A172 (cell line): ENCODE results near the gene CTTN. TPM values are rescaled to one million over a fixed set of nuclear protein-coding genes. Genes with fewer than 3 reads are reported as not detected.
"Not testable (repeated sequence)": the region's sequence is repeated elsewhere in the genome, so short reads cannot be mapped to it uniquely, and the experiment has no call there.

Experiments
- DNase-seq: peaks from one replicate; pipeline ENCODE4 v3.0.0-alpha.2; 2015; ENCODE audit warnings: low spot score
- total RNA-seq: library from RNA; depleted of rRNA; stranded (reverse); fragments of >200 nt; shearing (Covaris generic); gene quantifications from 2 replicates; pipeline ENCODE4 v1.2.3, GENCODE V29; 2014

Gene CTTN
- total RNA-seq, 1 experiment from 2014 or later: 286 TPM

DNA sequence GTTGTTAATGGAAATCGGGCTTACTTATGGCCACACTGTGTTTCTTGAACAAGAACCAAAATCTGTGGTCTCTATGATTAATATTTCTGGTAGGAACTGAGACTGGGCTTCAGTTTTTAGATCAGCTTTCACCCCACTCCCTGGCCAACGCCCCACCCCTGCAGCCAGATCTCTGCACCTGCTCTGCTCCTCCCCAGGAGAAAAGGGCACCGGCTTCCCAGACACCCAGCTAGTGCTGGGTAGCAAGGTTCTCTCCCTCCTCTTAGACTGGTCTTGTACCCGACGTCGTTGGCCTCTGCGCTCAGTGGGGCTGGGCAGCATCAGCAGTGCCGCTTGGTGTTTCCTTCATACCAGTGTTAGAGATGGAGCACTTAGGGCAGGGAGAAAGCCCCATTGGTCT lies 17.0 kb upstream of the CTTN start:
- DNase-seq: no peak

DNA sequence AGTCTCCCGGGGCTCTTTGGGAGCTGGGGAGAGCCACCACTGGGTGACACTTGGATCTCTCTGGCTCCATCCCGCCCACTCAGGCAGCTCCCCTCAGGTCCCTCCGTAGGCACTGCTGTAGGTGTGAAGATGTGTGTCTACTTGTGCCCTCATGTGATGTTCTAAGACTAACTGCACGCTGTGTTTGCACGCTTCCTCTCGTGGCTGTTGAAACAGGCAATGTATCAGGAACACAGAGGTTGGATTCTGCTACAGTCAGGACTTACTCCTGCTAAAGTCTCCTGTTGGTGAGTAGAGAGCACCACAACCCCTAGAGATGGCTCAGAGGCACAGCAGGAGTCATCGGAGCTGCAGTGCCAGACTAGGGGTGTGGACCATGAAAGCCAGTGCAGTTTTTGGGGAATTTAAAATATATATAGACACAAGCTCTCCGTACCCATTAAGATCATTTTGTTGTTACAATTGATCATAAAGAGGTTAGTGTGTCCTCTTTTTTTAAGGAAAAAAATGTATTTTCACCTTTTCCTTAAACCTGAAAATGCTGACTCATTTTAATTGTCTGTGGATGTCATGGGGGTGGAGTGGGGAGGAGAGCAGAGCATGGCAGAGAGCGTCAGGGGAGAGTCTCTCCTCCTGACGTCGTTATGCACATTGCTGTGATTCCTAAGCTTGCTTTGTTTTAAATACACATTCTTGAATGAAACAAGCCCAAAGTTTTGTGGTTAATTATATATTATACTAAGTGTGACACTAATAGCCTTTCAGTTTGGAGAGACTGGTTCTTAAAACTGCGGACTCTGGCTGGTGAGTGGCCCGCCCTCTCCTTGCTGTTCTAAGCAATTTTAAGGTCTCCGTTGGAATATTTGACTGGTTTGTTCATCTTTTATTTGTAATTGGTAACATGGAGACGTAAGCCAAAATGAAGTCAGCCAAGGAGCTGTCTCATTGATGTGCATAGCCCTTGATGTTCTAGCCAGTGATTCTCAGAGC lies 16.2 kb upstream of the CTTN start:
- DNase-seq: peak; percentile 85

DNA sequence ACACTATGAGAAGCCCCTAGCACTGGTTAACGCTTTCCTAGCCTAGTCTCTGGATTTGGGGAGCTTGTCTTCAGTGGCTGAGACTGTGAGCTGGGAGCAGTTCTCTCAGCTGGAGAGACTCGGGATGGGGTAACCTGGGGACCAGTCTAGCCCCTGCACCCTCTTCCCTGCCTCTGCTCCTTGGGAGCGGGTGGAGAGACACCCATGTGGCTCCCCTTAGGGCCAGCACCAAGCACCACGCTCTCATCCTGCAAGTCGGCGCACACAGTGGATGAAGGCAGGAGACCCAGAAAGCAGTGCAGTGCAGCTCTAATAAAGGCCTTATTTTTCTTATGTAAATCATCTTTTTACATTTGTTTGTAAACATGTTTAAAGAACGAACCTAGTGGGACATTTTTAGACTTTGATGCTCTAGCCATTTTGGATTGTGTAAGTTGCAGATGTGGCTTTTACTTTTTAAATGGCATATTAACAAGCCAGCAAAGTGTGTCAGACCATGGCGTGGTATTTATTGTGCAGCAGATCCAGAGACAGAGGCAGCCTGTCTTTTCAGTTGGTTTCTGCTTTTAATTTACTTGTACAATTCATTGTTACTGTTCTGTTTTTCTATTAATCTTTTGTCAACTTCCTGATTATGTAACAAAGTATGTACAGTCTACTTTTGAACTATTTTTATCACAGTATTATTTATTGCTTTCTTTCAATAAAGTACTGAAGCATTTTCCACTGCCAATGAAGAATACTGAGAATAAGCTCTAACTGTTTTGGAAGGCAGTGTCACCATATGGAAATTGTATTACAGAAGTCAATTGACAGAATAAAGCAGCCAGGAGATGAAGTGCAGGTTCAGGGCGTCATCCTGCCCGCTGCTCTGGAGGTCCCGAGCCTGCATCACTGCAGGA lies 14.4 kb upstream of the CTTN start:
- DNase-seq: no peak

DNA sequence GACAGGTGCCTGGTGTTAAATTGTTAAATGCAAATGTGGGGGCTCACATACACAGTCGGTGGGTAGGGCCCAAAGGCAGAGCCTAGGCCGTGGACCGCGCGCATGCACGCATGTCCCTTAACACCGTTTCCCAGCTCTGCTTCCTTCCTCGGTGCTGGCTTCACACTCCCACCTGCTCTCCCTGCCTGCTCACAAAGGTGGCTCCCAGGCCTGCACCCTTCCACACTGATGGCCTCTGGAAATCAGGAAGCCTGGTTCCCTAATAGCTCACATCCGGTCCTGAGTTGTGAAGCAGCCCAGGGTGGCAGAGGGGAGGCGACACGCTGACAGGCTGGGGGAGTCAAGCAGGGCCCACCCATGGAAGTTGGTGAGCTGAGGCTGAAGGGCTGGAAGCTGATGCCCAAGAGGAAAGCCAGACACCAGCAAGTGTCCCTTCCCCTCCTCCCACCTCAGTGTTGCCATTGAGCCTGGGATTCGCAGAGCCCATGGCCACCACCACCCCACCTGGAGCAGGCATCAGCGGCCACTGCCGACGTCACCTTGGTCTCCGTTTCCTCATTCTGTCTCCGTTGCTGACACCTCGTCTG lies 13.7 kb upstream of the CTTN start:
- DNase-seq: no peak

DNA sequence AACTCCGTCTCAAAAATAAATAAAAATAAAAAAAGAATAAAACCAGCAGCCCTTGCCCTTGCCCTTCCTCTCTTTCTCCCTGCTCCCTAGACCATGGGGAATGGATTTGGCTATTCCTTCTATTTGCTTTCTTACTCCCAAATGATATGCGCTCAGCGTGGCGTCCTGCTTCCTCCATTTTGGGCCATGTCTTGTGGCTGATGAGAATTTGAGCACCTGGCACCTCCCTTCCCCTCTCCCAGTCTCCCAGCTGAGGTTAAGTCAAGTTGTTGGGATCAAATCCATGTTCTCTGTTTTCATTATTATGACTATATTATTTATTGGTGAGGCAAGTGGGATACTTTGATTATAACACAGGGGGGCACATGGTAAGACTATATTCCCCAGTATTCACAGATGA lies 10.8 kb upstream of the CTTN start:
- DNase-seq: no peak

DNA sequence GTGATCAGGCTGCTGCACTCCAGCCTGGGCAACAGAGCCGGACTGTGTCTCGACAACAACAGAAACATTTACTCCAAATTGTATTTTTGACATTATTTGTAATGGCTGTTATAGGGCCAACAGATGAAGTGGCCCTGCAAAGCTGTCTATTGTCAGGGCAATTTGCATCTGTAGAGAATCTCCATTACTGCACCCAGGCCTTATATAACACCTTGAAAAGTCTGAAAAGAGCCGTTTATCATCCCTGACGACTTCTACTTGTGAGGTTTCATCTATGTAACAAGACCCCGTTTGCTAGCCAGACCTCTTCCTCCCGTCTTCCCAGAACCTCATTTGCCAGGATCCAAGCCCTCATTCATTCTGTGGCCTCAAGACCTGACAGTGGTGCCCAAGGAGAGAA lies 9.1 kb upstream of the CTTN start:
- no peak for DNase-seq

DNA sequence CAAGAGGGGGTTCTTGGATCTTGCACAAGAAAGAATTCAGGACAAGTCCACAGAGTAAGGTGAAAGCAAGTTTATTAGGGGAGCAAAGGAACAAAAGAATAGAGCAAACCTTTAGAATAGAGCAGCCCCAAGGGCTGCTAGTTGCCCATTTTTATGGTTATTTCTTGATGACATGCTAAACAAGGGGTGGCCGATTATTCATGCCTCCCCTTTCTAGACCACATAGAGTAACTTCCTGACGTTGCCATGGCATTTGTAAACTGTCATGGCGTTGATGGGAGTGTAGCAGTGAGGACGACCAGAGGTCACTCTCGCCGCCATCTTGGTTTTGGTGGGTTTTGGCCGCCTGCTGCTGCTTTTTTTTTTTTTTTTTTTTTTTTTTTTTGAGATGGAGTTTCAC lies 7.4 kb upstream of the CTTN start:
- DNase-seq: not testable (repeated sequence)

DNA sequence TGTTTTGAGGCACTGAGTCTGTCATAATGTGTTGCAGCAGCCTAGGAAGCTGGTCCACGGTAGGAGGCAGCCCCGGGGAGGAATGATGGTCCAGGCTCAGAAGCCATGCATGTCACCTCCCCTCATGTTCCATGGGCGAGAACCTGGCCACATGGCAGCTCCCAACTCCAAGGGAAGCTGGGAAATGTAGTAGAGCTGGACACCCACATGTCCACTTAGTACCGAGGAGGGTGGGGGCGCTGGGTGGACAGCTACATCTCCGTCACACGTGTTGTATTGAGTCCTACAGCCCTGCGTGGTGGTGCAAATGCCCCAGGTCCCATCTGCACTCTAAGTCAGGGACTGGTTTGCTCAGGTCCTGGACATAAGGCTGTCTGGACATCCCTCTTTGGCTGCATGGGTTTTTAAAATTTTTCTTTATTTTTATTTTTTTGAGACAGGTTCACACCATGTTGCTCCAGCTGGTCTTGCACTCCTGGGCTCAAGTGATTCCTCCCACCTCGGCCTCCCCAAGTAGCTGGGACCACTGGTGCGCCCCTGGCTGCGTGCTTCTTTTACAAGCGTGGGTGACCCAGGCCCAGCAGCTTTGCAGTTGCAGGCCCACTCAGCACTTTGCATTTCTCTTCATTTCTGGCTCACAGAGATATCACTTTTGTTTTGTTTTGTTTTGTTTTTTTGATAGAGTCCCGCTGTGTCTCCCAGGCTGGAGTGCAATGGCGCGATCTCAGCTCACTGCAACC lies 3.9 kb upstream of the CTTN start:
- DNase-seq: no peak

DNA sequence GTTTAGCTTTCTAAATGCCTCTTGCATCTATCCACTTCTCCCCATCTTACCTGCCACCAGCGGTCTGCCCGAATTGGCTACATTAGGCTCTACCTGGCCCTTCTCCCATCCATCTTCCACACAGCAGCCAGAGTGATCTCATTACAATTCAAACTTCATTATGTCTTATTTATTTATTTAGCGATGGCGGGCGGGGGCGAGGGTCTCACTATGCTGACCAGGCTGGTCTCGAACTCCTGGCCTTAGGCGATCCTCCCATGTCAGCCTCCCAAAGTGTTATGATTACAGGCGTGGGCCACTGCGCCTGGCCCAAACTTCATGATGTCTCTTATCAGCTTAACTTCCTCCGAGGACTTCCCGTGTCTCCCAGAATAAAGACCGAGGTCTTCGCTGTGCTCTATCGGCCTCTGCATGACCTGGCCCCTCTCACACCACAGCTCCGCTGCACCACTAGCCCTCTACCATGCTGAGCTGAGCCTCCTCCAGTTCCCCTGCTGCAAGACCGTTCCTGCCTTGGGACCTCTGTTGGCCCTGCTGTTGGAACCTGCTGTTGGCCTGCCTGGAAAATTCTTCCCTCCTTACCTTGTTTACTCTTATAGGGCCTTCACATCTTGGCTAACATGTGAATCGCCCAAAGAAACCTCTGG lies 870 bp upstream of the CTTN start:
- DNase-seq: peak; percentile 35

DNA sequence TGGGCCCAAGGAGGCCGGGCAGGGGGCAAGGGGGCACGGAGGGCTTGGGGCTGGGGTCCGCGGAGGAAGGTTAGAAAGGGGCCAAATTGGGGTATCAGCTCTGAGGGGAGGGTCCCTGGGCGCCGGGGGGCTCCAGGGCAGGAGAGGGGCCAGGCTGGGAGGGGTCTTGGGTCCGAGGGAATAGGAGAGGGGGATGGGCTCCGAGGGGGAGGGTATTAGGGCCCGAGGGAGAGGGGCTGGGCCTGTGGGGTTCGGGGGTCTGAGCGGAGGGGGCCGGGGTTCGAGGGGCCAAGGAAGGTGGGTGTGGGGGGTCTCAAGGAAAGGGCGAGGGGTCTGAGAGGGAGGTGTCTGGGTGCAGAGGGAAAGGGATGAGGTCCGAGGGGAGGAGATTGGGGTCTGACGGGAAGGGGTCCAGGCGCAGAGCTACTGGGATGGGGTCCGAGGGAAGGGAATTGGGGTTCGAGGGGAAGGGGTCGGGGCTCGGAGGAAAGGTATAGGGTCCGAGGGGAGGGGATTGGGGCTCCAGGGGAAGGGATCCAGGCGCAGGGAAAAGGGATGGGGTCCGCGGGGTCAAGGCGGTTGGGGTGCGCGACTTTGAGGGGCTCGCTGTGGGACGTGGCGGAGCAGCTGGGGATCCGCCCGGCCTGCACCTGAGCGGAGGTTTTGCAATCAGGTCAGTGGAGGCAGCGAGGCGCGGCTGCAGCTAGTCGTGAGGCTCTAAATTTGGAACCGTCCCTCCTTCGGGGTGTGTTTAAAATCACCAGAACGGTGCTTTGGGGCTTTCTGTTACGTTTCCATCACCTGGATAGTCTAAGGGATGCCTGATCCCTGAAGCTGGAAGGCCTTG lies 728 bp downstream of the CTTN start:
- no peak for DNase-seq

DNA sequence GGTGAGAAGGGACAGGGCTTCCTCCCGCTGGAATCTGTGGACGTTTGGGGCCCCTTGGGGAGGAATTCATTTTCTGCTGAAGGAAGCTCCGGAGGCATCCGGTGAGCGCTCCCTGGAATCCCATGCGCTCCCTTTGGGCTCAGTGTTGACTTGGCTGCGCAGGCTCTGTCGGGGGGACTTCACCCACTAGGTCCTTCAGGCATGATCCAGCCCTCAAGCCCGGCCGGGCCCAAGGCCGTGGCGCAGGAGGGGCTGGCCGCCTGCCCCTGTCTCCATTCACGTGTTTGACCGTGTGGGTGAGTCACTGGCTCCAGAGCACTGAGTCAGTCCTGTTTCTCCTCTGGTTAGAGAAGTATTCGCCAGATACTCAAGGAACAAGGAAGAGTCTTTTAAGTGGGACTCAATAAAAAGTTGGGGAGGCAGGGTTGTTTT lies 1.4 kb downstream of the CTTN start:
- peak; percentile 94 for DNase-seq

DNA sequence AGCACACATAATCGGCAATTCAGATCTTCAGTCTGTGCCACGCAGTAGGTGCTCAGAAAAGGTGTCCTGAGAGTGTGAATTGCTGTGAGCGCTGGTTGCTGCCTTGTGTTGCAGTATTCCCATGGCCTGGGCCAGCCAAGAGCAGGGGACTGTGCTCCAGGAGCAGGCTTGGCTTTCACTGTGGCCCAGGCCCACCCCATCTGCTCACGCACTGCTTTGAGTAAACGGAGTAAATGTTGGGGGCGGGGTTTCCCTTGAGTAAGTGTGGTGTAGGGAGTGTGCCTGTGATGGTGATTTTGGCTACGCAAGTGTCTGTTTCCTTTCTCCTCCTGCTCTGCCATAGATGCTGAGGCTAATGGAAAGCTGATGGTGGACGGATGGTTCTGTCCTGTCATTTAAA lies 2.3 kb downstream of the CTTN start:
- no peak for DNase-seq

DNA sequence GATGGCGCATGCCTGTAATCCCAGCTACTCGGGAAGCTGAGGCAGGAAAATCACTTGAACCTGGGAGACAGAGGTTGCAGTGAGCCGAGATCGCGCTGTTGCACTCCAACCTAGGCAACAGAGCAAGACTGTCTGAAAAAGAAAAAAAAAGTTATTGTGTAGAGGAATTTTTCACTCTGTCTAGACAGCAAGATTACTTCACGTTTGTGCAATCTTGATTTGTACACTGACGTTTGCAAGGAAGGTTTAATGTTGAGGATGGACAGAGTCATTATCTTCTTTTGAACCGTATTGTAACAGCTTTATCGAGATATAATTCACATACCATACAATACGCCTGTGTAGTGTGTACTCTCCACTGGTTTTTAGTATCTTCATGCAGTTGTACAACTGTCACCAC lies 3.7 kb downstream of the CTTN start:
- DNase-seq: no peak

DNA sequence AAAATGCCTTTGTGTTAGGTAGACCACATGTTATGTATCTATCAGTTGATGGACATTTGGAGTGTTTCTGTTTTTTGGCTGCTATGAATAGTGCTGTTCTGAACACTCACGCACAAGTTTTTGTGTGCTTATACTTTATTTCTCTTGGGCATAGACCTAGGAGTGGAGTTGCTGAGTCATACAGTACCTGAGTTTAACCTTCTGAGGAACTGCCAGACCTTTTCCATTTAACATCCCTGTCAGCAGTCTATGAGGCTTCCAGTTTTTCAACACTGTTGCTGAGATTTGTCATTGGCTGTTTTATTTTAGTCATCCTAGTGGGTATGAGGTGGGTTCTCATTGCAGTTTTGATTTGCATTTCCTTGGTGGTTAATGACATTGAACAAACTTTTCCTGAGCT lies 4.4 kb downstream of the CTTN start:
- DNase-seq: no peak

DNA sequence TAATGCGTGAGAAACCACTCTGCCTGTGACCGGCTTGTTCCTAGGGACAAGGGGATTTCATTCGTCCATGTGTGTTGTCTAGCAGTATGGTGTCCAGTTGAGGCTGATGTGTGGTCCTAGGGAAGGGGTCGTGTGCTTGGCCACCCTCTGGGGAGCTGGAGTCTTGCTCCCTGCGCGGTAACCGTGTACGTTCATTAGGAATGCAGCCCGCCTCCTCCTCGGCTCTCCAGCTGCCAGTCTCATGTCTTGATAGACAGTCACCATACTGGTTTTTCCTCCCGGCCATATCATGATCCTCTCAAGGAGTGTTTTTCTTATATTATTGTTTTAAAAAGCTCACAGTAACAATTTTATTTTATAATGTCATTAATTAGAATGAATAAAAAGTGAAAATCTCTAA lies 5.9 kb downstream of the CTTN start:
- no peak for DNase-seq

DNA sequence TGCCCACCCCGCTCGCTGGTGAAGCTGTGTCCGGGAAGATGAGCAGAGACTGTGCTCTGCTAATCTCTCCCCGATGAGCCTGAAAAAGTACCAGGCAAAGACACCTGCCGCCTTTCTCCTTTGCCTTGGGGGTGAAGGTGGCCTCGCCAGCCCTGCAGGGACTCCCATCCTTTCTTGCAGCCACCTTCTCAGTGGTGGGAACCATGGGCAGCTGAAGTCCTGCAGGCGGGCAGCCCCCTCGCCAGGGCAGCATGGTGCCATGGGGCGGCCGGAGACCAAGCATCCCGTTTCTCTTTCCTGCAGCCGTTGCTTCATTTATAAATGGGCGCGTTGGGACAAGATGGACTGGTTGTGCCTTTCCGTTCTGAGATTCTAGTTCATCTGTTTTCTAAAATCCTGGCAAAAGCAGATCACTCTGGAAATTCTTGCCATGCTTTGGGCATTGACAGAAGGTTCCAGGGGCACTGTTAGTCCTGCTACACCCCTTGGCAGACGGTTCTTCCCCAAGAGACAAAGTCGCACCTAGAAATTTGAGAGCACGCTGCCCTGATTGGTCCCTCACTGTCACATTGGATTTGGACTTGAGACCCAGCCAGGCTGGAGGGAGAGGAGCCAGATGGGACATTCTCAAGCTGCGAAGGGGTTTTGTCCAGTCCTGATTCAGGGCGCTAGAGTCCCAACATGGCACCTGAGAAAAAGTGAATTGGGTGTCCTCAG lies 7.5 kb downstream of the CTTN start:
- DNase-seq: no peak

DNA sequence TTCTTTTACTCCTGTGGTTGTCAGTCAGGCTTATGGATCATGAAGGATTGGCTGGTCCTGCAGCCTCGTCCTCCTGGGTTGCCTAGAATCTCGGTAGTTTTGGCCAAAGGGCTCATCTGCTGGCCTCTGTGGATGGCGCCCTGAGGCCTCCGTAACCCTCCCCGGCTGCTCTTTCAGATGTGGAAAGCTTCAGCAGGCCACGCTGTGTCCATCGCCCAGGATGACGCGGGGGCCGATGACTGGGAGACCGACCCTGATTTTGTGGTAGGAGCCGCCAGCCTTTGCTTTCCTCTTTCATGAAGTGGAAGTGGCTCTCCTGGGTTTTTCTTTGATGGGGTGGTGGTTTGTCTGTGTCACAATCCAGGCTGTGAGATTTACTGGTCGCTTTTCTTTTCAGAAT lies 8.8 kb downstream of the CTTN start:
- DNase-seq: no peak

DNA sequence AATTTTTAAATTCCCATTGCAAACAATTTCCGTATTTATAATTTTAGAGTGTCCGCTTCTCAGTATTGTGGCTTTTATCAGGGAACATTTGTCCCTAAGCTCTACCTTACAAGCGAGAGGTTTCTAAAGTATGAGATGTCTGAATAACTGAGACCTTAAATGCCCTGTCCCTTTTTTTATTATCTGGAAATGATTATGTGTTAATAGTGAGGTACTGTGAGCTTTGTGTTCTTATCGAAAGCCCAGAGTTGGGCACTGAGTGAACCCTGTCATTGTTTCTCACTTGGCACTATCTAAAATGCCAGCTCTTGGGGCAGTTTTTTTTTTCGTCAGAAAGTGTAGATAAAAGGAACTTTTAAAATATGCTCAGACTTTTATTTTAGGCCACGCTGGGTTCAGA lies 9.5 kb downstream of the CTTN start:
- DNase-seq: no peak

DNA sequence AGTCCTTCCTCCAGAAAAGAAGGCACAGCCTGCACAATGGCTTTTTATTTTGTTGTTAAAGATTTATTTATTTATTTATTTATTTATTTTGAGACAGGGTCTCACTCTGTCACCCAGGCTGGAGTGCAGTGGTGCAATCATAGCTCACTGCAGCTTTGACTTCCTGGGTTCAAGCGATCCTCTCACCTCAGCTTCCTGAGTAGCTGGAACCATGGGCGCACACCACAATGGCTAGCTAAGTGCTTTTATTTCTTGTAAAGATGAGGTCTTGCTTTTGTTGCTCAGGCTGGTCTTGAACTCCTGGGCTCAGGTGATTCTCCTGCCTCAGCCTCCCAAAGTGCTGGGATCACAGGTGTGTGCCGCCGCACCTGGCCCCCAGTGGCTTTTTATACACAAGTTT lies 10.0 kb downstream of the CTTN start:
- DNase-seq: not testable (repeated sequence)
